ENCODE results near the gene FAM20C.

FAM20C gene

GRCh38 chr7:191981-192649 is at the start of gene FAM20C:
Gene FAM20C, plus strand, starts transcription at chr7:192571. Its CDS starts 629 bp downstream, at chr7:193200.
- Histone ChIP-seq H3K4me1 (peaks cover 44 to 80% (median 65%) of the 10 kb centered on the region in 10 experiments), H3K9me3 (replicated peaks in 1 of 11) (peaks cover 0 to 9% (median 0%) of the 10 kb centered on the region in 11 experiments; a peak in 1 of 22 replicates), H3K36me3 (peaks cover 20 to 43% (median 27%) of the 10 kb centered on the region in 11 experiments), H3K4me2 (peak within 1 kb of the TSS; percentile 93 to 99 (median 98)), H3K27ac (peak within 1 kb of the TSS; percentile 67 to 85 (median 80)), H3K27me3 (peaks cover 5 to 32% (median 25%) of the 10 kb centered on the region in 11 experiments; a peak in 20 of 22 replicates), H3K4me3 (peak within 1 kb of the TSS; percentile 71 to 99 (median 86)), H3K9ac (peak within 1 kb of the TSS; percentile 74 to 93 (median 83)), H4K20me1 (peaks cover 40 to 55% (median 44%) of the 10 kb centered on the region in 11 experiments)
- TF ChIP-seq Cebpa-rat (IDR thresholded peaks at IDR 0.05), result no peak

GRCh38 chr7:143145-143751 is 49.1 kb upstream of the FAM20C start:
- Histone ChIP-seq H3K27ac (peak overlapping the region in 10 of 11 experiments; percentile 43 to 80 (median 62); a peak in 15 of 22 replicates), H3K4me3 (no peak overlapping the region), H3K27me3 (no peaks in the 10 kb centered on the region), H3K4me2 (peak overlapping the region in 7 of 11 experiments; percentile 58 to 86 (median 79); a peak in 13 of 22 replicates), H3K9me3 (replicated peaks in 1 of 11) (no peaks in the 10 kb centered on the region; a peak in 2 of 22 replicates), H3K4me1 (peaks cover 30 to 64% (median 44%) of the 10 kb centered on the region in 10 experiments), H4K20me1 (no peaks in the 10 kb centered on the region), H3K9ac (peak overlapping the region in 3 of 11 experiments; percentile 30 to 54 (median 38); a peak in 3 of 22 replicates), H3K36me3 (peaks cover 0 to 17% (median 7%) of the 10 kb centered on the region in 11 experiments; a peak in 7 of 22 replicates)
- TF ChIP-seq Cebpa-rat (IDR thresholded peaks at IDR 0.05), result no peak

GRCh38 chr7:143811-144453 is 48.4 kb upstream of the FAM20C start:
- H3K36me3 ChIP-seq, result peaks cover 0 to 17% (median 7%) of the 10 kb centered on the region in 11 experiments; a peak in 7 of 22 replicates
- TF ChIP-seq Cebpa-rat (IDR thresholded peaks at IDR 0.05), result no peak
- H3K4me2 ChIP-seq, result peak overlapping the region; percentile 54 to 86 (median 61)
- H3K4me1 ChIP-seq, result peaks cover 27 to 61% (median 40%) of the 10 kb centered on the region in 10 experiments
- H3K9me3 ChIP-seq (replicated peaks in 1 of 11), result no peaks in the 10 kb centered on the region; a peak in 2 of 22 replicates
- peak overlapping the region in 10 of 11 experiments; percentile 43 to 80 (median 62); a peak in 18 of 22 replicates for H3K27ac ChIP-seq
- no peak overlapping the region for H3K4me3 ChIP-seq
- peak overlapping the region in 9 of 11 experiments; percentile 0 to 54 (median 24); a peak in 11 of 22 replicates for H3K9ac ChIP-seq
- no peaks in the 10 kb centered on the region for H4K20me1 ChIP-seq
- H3K27me3 ChIP-seq, result no peaks in the 10 kb centered on the region

GRCh38 chr7:144454-144826 is 47.9 kb upstream of the FAM20C start:
- peak overlapping the region in 9 of 11 experiments; percentile 52 to 80 (median 66); a peak in 18 of 22 replicates for H3K27ac ChIP-seq
- no peak for TF ChIP-seq Cebpa-rat (IDR thresholded peaks at IDR 0.05)
- H3K4me1 ChIP-seq, result peaks cover 22 to 56% (median 35%) of the 10 kb centered on the region in 10 experiments
- H3K4me3 ChIP-seq, result no peak overlapping the region
- peaks cover 0 to 17% (median 7%) of the 10 kb centered on the region in 11 experiments; a peak in 7 of 22 replicates for H3K36me3 ChIP-seq
- H4K20me1 ChIP-seq, result no peaks in the 10 kb centered on the region
- H3K27me3 ChIP-seq, result no peaks in the 10 kb centered on the region
- H3K9me3 ChIP-seq (replicated peaks in 1 of 11), result no peaks in the 10 kb centered on the region; a peak in 2 of 22 replicates
- peak overlapping the region in 9 of 11 experiments; percentile 0 to 54 (median 24); a peak in 10 of 22 replicates for H3K9ac ChIP-seq
- peak overlapping the region; percentile 54 to 86 (median 61) for H3K4me2 ChIP-seq

- TF ChIP-seq Cebpa-rat (IDR thresholded peaks at IDR 0.05), result no peak
- Histone ChIP-seq H4K20me1 (no peaks in the 10 kb centered on the region), H3K27me3 (no peaks in the 10 kb centered on the region), H3K9me3 (replicated peaks in 1 of 11) (no peaks in the 10 kb centered on the region; a peak in 2 of 22 replicates), H3K4me1 (peaks cover 32 to 64% (median 43%) of the 10 kb centered on the region in 10 experiments), H3K9ac (no peak overlapping the region), H3K36me3 (peaks cover 0 to 17% (median 7%) of the 10 kb centered on the region in 11 experiments; a peak in 7 of 22 replicates), H3K4me3 (no peak overlapping the region), H3K27ac (no peak overlapping the region), H3K4me2 (0 out of 22 replicates have a peak overlapping the region, but pooled peaks of 1 of the 11 experiments have one; percentile 20)
Observed at GRCh38 chr7:145863-146262, 46.5 kb upstream of the FAM20C start.

GRCh38 chr7:148543-148931 is 43.8 kb upstream of the FAM20C start:
- Histone ChIP-seq H3K27ac (peak overlapping the region; percentile 91 to 99 (median 98)), H4K20me1 (no peaks in the 10 kb centered on the region)

GRCh38 chr7:148932-149790 is 43.2 kb upstream of the FAM20C start:
- H3K9me3 ChIP-seq (replicated peaks in 1 of 11), result no peaks in the 10 kb centered on the region; a peak in 2 of 22 replicates
- peak overlapping the region; percentile 91 to 99 (median 98) for H3K27ac ChIP-seq
- peak overlapping the region; percentile 57 to 74 (median 63) for H3K4me3 ChIP-seq
- peak; percentile 59 to 91 (median 86); a peak in 20 of 22 replicates for TF ChIP-seq Cebpa-rat (IDR thresholded peaks at IDR 0.05)
- H3K27me3 ChIP-seq, result no peaks in the 10 kb centered on the region
- peak overlapping the region; percentile 82 to 98 (median 90) for H3K4me2 ChIP-seq
- peaks cover 49 to 68% (median 59%) of the 10 kb centered on the region in 10 experiments for H3K4me1 ChIP-seq
- no peaks in the 10 kb centered on the region for H4K20me1 ChIP-seq
- H3K36me3 ChIP-seq, result peaks cover 0 to 17% (median 7%) of the 10 kb centered on the region in 11 experiments; a peak in 7 of 22 replicates
- H3K9ac ChIP-seq, result peak overlapping the region; percentile 82 to 94 (median 91)

More at GRCh38 chr7:148543-148931, 43.8 kb upstream of the FAM20C start:
- H3K27me3 ChIP-seq, result no peaks in the 10 kb centered on the region
- peaks cover 49 to 68% (median 59%) of the 10 kb centered on the region in 10 experiments for H3K4me1 ChIP-seq
- peak overlapping the region; percentile 82 to 94 (median 91) for H3K9ac ChIP-seq
- H3K4me3 ChIP-seq, result peak overlapping the region; percentile 57 to 74 (median 63)
- TF ChIP-seq Cebpa-rat (IDR thresholded peaks at IDR 0.05), result no peak
- peak overlapping the region; percentile 67 to 90 (median 81) for H3K4me2 ChIP-seq
- peaks cover 0 to 17% (median 7%) of the 10 kb centered on the region in 11 experiments; a peak in 7 of 22 replicates for H3K36me3 ChIP-seq
- no peaks in the 10 kb centered on the region; a peak in 2 of 22 replicates for H3K9me3 ChIP-seq (replicated peaks in 1 of 11)
